HL-60 (cell line): ENCODE data around the gene CCDC102A.

Source experiments
- DNase-seq, 2 experiments: peaks; one replicate each; pipeline ENCODE4 v3.0.0-alpha.2; 2010 to 2020; ENCODE audit warnings: low read depth in 1 of 2, low spot score in 1 of 2
- H3K27ac ChIP-seq: fragments of 250-450 bp; sonication (Bioruptor Pico); replicated peaks from 2 replicates; pipeline ENCODE4 v1.5.1; 2020; ENCODE audit warnings: mild to moderate bottlenecking, moderate library complexity
- H3K27me3 ChIP-seq: fragments of 250-450 bp; sonication (Bioruptor Pico); 2 replicates; pipeline ENCODE4 v1.5.1; 2021; ENCODE audit warnings: mild to moderate bottlenecking, moderate library complexity; ENCODE audit not compliant: insufficient read depth, poor library complexity, severe bottlenecking
- H3K4me3 ChIP-seq: replicated peaks from 2 replicates; pipeline ENCODE4 v1.5.1; 2011; ENCODE audit warnings: mild to moderate bottlenecking, control low read depth, low read length; ENCODE audit not compliant: insufficient read depth
- CTCF ChIP-seq: IDR thresholded peaks from one replicate; pipeline ENCODE4 v1.5.1; 2011; ENCODE audit warnings: low read length, control low read depth, inconsistent platforms; ENCODE audit not compliant: insufficient read depth
- GABPA ChIP-seq: IDR thresholded peaks from 2 replicates; pipeline ENCODE4 v1.6.1; 2012; ENCODE audit warnings: low read depth
- POLR2AphosphoS5 ChIP-seq: IDR thresholded peaks from 2 replicates; pipeline ENCODE4 v1.6.1; 2012; ENCODE audit warnings: low read depth
- REST ChIP-seq: IDR thresholded peaks from 2 replicates; pipeline ENCODE4 v1.6.1; 2012; ENCODE audit warnings: low read depth; ENCODE audit not compliant: insufficient replicate concordance
- SPI1 ChIP-seq: IDR thresholded peaks from 2 replicates; pipeline ENCODE4 v1.6.1; 2012; ENCODE audit warnings: low read depth, mild to moderate bottlenecking, borderline replicate concordance

CCDC102A gene

GRCh38 chr16:57462209-57462977 lies 74.0 kb downstream of the CCDC102A start, which contains the start of gene POLR2C:
Gene POLR2C (plus strand): TSS chr16:57462679. CDS start chr16:57462725, 46 bp downstream.
- DNase-seq = peak; percentile 72 to 88
- peak within 1 kb of the TSS; percentile 78 for H3K4me3 ChIP-seq
- peak; percentile 99 for TF ChIP-seq POLR2AphosphoS5
- peak; percentile 96 for TF ChIP-seq CTCF
- peak; percentile 63; the same call in 1 of the 2 replicates for TF ChIP-seq SPI1
- TF ChIP-seq GABPA = peak; percentile 96
- TF ChIP-seq REST = peak; percentile 28
- no peaks in the 10 kb centered on the region for H3K27me3 ChIP-seq
- peak within 1 kb of the TSS; percentile 66 for H3K27ac ChIP-seq
